ENCODE results near the gene LBHD2.
"Not testable (repeated sequence)": the region's sequence is repeated elsewhere in the genome, so short reads cannot be mapped to it uniquely, and the experiment has no call there.

LBHD2 gene

DNA sequence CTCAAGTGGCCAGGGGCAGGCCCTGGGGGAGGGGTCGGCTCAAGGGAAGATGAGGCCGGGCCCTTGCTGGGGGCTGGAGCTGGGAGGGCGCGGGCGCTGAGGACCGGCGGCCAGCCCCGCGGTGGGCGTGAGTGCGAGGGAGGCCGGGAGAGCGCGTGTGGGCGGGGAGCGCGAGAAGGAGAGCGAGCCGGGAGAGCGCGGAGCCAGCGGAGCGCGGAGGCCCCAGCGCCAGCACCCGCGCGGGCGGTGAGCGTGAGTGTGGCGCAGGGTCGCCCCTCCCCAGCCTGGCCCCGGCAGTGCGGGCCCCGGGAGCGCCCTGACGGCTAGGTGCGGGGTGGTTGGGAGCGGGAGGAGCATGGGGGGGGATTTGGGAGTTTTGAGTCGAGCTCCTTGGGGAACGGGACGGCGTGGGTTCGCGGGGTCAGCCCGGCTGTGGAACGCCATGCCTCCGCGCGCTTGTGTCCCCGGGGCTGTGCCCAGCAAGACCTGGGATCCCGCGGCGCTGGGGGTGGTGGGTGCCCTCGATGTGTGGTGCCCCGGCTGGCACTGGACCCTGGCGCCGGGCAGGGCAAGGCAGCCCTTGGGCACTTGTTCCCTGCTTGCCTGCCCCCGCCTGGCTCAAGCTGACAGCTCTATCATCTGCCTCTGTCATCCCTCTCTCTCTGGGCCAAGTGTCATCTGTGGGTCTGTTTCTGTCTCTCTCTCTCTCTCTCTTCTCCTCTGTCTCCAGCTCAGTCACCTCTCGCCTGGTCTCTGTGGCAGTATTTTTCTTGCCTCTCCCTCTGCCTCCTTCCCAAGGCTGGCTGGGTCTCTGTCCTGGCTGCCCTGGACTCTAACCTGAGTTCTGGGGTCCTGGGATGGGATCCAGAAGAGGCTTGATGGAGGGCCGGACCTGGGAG lies at the start of gene LBHD2:
Gene LBHD2, plus strand, starts transcription at position 190 of the 899 bp plus-strand sequence. CDS start 1,803 bp downstream, outside the sequence.
- no peak for FAIRE-seq
- no peak for DNase-seq (ENCODE audit: extremely low spot score, insufficient read length, low read depth)

DNA sequence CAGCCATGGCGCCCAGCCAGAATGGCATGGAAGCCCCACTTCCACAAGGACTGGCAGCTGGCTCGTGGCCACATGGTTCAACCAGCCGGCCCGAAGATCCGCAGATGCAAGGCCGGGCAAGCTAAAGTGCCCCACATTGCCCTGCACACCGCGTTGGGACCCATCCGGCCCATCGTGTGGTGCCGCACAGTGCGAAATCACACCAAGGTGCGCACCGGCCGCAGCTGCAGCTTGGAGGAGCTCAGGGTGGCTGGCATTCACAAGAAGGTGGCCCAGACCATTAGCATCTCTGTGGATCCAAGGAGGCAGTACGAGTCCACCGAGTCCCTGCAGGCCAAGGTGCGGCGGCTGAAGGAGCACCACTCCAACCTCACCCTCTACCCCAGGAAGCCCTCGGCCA lies 42.5 kb upstream of the LBHD2 start:
- DNase-seq (ENCODE audit: extremely low spot score, insufficient read length, low read depth): no peak
- FAIRE-seq: no peak

DNA sequence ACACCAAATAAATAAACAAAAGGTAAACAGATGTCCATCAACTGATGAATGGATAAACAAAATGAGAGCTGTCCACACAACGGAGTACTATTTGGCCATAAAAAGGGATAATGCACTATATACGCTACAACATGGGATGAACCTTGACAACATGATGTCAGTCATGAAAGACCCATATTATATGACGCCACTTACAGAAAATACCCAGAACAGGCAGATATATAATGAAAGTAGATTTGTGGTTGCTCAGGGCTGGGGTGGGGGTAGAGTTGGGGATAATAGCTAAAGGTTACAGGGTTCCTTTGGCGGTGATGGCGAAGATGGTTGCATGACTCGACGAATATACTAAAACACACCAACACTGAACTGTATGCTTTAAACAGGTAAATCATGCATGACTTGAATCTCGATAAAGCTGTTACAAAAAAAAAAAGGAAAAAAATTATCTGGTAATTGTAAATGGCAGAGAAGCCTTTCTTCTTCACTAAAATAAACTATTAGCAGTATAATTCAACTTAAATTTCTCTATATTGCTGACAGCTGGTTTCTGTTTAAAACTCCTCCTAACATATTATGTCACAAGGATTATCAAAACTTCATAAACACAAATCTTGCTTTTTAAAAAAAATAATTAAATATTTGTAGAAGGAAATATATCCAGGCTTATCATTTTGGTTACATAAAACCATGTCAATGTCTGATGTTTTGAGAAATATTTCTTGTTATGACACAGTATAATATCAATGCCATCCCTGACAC lies 40.6 kb upstream of the LBHD2 start:
- no peak for DNase-seq (ENCODE audit: extremely low spot score, insufficient read length, low read depth)
- no peak for FAIRE-seq

DNA sequence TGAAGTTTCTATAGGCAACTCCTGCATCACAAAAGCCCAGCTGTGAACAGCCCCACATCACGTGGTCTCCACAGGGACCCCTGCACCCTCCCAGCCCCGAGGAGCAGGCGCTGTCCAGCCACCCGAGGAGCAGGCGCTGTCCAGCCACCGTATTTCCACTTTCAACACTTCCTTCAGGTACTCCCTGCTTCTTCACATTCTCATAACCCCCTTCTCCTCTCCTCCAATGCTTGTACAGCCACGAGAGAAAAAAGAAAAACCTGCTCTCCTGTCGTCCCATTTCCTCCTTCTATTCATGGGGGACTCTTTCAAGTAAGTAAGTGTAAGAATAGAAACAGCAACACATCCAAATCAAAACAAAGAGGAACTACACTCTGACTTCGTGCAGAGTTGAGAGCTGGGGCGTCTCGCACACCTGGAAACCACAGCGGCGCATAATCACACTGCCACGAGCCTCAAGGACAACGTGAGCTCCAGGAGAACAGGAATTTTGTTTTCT lies 38.6 kb upstream of the LBHD2 start:
- DNase-seq (ENCODE audit: extremely low spot score, insufficient read length, low read depth): no peak

DNA sequence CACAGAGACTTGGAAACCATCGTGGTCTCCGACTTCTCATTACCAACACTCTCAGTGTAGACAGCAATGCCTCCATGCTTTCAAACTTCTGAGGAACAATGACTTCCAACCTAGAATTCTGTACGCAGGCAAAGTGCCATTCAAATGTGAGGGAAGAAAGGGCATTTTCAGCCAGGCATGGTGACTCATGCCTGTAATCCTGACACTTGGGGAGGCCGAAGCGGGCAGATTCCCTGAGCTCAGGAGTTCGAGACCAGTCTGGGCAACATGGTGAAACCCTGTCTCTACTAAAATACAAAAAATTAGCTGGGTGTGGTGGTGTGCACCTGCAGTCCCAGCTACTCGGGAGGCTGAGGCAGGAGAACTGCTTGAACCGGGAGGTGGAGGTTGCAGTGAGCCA lies 36.6 kb upstream of the LBHD2 start:
- not testable (repeated sequence) for DNase-seq (ENCODE audit: extremely low spot score, insufficient read length, low read depth); FAIRE-seq

More for the DNA sequence above, 38.6 kb upstream of the LBHD2 start:
- FAIRE-seq: peak; percentile 73

DNA sequence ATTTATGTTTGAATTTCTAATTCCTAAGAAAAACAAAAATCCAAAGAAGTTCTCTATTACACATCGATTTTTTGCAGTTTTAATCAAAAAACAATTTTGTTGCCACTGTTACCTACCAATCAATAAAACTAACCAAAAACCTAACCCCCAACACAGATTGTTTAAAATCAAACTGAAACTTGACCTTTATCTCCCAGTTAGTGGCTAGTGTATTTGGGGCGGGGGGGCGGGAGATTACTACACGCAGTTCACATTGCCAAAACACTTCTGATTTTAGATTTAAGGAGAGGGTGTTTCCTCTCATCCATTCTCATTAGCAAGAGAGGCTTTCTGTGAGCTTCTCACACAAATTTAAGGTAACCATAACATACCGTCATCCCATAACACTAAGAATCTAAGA lies 33.1 kb upstream of the LBHD2 start:
- no peak for FAIRE-seq
- no peak for DNase-seq (ENCODE audit: extremely low spot score, insufficient read length, low read depth)

DNA sequence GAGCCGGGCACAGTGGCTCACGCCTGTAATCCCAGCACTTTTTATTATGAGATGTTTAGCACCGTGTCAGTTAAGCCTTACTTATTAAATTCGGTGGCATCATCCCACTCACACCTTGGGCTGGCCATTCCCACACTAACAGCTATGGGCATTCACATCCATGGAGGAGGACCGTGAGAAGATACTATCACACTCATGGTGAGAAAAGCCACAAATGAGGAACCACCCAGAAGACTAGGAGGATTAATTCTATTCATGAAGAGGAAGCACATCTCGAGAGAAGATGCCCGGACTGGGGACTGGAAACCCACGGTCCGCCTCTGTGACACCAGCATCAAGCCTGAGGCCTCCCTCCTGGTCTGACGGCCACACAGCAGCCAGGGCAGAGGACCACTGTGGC lies 31.6 kb upstream of the LBHD2 start:
- DNase-seq (ENCODE audit: extremely low spot score, insufficient read length, low read depth): no peak
- peak; percentile 24 for FAIRE-seq

DNA sequence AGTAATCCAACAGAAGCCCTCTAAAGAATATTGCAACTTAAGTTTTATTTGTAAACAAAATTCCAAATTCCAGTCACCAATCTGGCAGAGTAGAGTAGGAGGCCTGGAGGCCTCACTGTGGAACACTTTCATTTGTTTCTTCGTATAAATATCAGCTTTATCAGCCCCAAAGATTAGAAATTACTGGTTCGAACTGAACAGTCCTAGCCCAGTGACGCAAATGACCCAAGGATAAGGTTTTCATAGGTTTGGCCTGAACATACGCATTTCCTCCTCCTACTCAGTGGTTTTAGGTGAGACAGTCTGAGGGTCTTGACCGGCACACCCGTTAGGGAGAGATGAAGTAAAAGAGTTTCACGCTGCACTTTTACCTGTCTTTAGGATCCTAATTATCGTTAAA lies 28.3 kb upstream of the LBHD2 start:
- FAIRE-seq: no peak

DNA sequence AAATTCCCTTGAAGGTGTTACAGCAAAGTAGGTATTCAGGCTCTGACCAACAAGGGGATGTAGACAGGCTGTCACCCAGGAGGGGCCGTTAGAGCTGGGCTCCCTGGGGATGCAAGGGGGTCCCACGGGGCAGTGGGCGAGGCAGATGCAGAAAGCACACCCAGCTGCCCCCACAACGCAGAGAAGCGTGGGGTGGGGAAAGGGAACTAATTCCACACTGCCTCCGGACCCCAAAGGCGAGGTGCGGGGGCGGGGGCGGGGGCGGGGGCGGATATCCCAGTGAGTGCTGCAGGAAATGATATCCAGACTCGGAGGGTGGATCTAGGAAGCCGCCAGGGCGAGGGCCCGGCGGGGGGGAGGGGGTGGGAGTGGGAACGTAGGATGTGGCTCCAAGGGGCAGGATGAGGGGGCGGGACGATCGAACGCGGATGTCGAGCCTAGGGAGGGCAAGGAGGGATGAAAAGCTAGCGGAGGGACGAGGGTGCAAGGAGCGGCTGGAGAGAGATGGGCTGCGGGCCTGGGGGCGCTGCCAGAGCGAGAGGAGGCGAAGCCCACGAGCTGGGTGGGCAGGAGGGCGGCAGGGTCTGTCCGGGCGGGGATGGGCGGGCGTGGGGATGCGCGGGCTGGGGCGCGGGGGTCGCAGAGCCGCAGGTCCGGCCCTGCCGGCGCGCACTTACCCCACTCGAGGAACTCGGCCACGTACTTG lies 27.5 kb upstream of the LBHD2 start:
- FAIRE-seq (no peak), DNase-seq (ENCODE audit: extremely low spot score, insufficient read length, low read depth) (no peak)

More for the DNA sequence above, 28.3 kb upstream of the LBHD2 start:
- DNase-seq (ENCODE audit: extremely low spot score, insufficient read length, low read depth): no peak

DNA sequence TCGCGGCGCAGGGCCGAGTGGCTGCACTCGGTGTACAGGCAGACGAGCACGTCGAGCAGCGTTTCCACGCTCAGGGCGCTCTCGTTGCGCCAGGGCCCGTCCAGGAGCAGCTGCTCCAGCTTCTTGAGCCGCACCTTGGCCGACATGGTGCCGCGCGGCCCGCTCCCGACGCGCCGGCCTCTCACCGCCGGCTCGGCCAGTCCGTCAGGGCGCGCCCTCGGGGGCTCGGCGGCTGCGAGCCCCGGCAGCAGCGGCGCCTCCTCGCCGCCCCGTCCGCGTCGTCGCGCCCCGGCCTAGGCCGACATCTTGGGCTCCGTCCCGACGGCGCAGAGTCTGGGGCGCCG lies 27.0 kb upstream of the LBHD2 start:
- no peak for FAIRE-seq

DNA sequence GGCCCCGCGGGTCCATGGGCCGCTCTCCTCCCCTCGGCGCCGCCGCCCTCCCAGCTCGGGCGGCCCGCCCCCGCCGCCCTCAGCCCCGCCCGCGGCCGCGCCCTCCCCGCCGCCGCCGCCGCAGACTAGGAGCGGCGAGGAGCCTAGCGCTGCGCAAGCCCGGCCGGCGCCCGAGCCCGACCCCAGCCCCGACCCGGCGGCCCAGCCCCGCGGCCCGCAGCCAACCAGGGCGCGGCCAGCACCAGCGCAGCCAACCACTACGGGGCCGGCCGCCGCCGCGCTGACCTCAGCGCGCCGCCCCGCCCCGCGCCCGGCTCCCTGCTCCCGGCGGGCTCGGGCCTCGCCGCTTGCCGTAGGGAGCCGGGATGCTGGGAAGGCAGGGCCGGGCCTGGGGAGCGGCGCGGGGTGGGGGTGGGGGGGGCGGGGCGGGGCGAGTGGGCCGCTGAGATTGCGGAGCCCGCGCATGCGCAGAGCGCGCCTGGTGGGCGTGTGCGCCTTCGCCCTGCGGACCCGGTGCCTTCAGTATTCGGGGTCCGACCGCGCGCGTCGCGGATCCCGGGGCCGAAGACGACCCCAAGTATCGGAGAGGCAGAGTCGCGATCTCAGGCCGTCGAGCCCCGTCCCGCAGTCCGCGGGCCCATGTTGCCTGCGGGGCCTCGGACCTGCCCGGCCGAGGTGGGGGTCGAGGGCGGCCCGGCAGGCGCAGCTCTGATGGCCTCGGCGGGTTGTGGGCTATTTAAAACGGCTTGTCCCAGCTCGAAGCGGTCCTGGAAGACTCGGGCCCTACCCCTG lies 26.4 kb upstream of the LBHD2 start, which contains the start of gene CDC42BPB:
Gene CDC42BPB, minus strand, starts transcription at position 178 of the 792 bp plus-strand sequence. CDS start 376 bp downstream, outside the sequence.
- FAIRE-seq (no peak), DNase-seq (ENCODE audit: extremely low spot score, insufficient read length, low read depth) (peak; percentile 72)

More for the DNA sequence above, 27.0 kb upstream of the LBHD2 start:
- no peak for DNase-seq (ENCODE audit: extremely low spot score, insufficient read length, low read depth)

DNA sequence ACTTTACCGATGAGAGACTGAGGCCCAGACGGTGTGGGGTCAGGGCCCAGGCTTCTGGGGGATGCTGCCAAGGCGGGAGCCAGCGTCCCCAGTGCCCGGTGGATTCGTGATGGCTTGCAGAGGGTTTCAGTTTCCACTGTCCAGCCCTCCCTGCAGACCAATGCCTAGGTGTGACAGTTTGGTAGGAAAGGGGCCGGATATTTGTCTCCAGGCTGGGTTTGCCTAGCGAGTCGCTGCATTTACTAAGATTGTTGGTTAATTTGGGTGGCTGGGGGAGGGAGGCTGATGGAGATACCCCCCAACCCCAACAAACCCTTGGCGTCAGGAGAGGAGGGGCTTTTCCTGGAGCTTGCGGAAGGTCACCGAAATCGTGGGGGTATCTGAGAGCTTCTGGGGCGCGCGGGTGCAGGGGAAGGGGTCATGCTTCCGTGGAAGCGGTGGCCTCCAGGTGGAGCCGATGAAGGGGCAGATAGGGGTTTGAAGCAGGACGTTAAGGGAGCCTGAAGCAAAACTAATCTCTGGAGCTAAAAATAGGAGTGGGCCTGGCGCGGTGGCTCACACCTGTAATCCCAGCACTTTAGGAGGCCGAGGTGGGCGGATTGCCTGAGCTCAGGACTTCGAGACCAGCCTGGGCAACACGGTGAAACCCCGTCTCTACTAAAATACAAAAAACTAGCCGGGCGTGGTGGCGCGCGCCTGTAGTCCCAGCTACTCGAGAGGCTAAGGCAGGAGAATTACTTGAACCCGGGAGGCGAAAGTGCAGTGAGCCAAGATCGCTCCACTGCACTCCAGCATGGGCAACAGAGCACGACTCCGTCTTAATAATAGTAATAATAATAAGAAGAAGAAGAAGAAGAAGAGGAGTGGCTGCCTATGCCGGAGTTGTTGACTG lies 25.6 kb upstream of the LBHD2 start:
- DNase-seq (ENCODE audit: extremely low spot score, insufficient read length, low read depth) (no peak), FAIRE-seq (no peak)

DNA sequence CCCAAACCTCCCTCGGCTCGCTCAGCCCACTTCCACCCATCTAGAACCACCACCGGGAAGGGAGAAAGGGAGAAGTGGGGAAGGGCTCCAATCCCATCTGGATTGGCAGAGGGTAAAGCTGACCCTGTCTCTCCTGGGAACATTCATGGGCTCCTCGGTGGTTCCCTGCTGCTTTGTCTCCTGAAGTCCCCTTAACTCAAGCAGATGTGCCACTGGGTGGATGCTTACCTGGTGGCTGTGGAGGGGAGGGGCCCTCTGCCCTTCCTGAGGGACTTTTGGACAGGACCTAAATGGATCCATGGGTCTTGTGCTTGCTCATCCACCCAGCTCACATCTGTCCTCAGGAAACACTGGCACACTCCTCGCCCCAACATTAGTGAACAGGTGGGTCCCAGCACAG lies 24.5 kb upstream of the LBHD2 start:
- DNase-seq (ENCODE audit: extremely low spot score, insufficient read length, low read depth): no peak
- no peak for FAIRE-seq

DNA sequence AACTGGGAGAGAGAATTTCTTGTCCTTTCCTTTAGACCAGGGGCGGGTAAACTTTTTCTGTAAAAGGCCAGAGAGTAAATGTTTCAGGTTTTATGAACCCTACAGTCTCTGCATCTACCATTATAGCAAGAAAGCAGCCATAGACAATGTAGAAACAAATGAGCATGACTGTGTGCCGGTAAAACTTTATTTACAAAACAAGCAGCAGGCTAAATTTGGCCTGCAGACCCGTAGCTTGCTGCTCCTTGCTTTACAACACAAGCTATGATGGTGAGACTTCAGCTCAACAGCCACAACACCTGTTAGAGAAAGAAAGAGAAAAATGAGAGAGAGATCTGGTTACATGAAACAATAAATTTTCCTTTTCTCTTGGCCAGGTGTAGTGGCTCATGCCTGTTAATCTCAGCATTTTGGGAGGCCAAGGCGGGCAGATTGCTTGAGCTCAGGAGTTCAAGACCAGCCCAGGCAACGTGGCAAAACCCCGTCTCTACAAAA lies 22.5 kb upstream of the LBHD2 start:
- DNase-seq (ENCODE audit: extremely low spot score, insufficient read length, low read depth) (no peak), FAIRE-seq (no peak)

DNA sequence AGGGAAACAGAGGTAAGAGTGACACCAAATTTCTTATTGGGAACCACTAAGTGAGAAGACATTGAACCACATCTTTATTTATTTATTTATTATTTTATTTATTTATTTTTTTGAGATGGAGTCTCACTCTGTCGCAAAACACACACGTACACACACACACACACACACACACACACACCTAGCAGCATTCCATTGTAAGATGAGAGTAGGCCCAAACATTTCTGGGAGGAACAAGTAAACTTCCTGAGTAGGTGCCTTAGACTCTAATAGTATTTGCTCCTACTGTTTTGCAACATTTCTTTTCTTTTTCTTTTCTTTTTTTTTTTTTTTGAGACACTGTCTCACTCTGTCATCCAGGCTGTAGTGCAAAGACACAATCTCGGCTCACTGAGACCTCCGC lies 19.6 kb upstream of the LBHD2 start:
- FAIRE-seq (no peak), DNase-seq (ENCODE audit: extremely low spot score, insufficient read length, low read depth) (no peak)

DNA sequence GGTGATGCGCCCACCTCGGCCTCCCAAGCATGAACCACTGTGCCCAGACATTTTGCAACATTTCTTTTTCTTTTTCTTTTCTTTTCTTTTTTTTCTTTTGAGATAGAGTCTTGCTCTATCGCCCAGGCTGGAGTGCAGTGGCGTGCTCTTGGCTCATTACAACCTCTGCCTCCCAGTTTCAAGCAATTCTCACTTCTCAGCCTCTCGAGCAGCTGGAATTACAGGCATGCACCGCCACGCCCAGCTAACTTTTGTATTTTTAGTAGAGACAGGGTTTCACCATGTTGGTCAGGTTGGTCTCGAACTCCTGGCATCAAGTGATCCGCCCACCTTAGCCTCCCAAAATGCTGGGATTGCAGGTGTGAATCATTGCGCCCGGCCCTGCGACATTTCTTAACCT lies 19.0 kb upstream of the LBHD2 start:
- no peak for DNase-seq (ENCODE audit: extremely low spot score, insufficient read length, low read depth)
- no peak for FAIRE-seq

DNA sequence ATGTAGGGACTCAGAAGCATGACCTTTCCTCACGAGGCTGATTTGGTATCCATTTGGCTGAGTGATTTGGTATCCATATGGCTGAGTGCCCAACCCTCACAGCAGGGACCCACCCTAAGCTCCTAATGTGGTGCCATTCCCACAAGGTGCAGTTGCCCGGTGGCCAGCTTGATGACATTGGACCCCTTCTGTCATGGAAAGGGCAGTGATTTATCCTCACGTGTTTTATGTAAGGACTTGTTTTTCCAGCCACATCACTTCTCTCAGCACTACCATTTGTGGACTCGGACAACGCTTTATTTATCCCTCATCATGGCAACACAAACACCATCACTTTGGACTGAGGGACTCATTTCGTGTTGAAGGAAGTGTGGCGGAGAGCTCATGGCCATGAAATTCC lies 18.1 kb upstream of the LBHD2 start:
- FAIRE-seq: no peak
- DNase-seq (ENCODE audit: extremely low spot score, insufficient read length, low read depth): no peak

DNA sequence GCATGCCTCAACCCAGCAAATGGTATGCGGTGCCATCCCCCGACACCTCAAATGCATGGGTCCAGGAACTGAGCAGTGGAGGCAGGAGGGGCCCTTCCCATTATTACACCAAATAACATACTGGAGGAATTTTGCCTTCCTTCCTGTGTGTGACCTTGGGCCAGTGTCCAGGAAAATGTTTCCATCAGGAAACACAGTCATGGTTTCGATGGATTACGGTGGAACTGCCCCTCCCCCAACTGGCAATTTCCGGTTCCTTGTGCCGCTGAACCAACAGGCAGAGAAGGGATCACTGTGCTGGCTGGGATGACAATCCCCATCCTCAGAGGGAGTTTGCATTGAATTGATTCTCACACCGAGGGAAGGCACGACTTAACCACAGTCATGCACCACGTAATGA lies 17.6 kb upstream of the LBHD2 start:
- FAIRE-seq (no peak), DNase-seq (ENCODE audit: extremely low spot score, insufficient read length, low read depth) (no peak)

Data from GM18507 (cell line).